Thyroid gland (tissue), 4 donors: ENCODE results near the gene AHRR. TPM values are rescaled to one million over a fixed set of nuclear protein-coding genes. Genes with fewer than 3 reads are reported as not detected.
A peak's percentile ranks its signal among the peaks of the same experiment; 100 is the strongest.

Experiments
- DNase-seq, 2 donors: peaks; one replicate each; pipeline ENCODE4 v3.0.0-alpha.2; 2019
- H3K27ac ChIP-seq, 3 donors: fragments of 200-600 bp; sonication (generic); 1 replicate in 2 of 3; 2 replicates in 1 of 3; pipeline ENCODE4 v1.5.1; 2016 to 2019; ENCODE audit warnings: mild to moderate bottlenecking in 1 of 3, moderate library complexity in 1 of 3
- H3K27me3 ChIP-seq: fragments of 200-600 bp; sonication (generic); one replicate; pipeline ENCODE4 v1.5.1; 2019
- H3K36me3 ChIP-seq, 2 donors: fragments of 200-600 bp; sonication (generic); one replicate each; pipeline ENCODE4 v1.5.1; 2016 to 2019
- H3K4me1 ChIP-seq, 2 donors: fragments of 200-600 bp; sonication (generic); one replicate each; pipeline ENCODE4 v1.5.1; 2017 to 2019
- H3K4me3 ChIP-seq, 3 donors: fragments of 200-600 bp; sonication (generic); replicated peaks in 1 of 3; 1 replicate in 2 of 3; 2 replicates in 1 of 3; pipeline ENCODE4 v1.5.1; 2016; ENCODE audit warnings: mild to moderate bottlenecking in 1 of 3
- H3K9me3 ChIP-seq: fragments of 200-600 bp; sonication (generic); one replicate; pipeline ENCODE4 v1.5.1; 2017
- POLR2A ChIP-seq, 2 donors: fragments of 450-650 bp; IDR thresholded peaks; one replicate each; pipeline ENCODE4 v1.6.1; 2017; ENCODE audit warnings: antibody characterized with exemption in 2 of 2, mild to moderate bottlenecking in 2 of 2, moderate library complexity in 1 of 2
- WGBS, 2 donors: methylation state at CpG; one replicate each; pipeline ENCODE4 v1.1.5; 2017; 5-methylcytosine and 5-hydroxymethylcytosine counted together
- intact Hi-C: fragments of 100-400 bp; cut with DNase I; formaldehyde crosslinking; loops from one replicate; pipeline ENCODE4 v1.15.1; 2023
- total RNA-seq, 4 donors: library from RNA; depleted of rRNA; stranded (reverse); fragments of >200 nt; gene quantifications; one replicate each; pipeline ENCODE4 v1.2.3, GENCODE V29; 2016
- TF ChIP-seq, protein P1 (sequence below), 6 experiments: fragments of 200-600 bp in 3 of 6; fragments of 450-650 bp in 3 of 6; sonication (generic) in 3 of 6; IDR thresholded peaks; one replicate each; pipeline ENCODE4 v1.5.1; 2016 to 2019; ENCODE audit warnings: antibody characterized with exemption in 6 of 6, mild to moderate bottlenecking in 2 of 6, inconsistent platforms in 1 of 6, moderate library complexity in 1 of 6

The AHRR gene
- total RNA-seq, 4 donors from 2014 or later = 0.88 to 2.1 (median 1.3) TPM

DNA sequence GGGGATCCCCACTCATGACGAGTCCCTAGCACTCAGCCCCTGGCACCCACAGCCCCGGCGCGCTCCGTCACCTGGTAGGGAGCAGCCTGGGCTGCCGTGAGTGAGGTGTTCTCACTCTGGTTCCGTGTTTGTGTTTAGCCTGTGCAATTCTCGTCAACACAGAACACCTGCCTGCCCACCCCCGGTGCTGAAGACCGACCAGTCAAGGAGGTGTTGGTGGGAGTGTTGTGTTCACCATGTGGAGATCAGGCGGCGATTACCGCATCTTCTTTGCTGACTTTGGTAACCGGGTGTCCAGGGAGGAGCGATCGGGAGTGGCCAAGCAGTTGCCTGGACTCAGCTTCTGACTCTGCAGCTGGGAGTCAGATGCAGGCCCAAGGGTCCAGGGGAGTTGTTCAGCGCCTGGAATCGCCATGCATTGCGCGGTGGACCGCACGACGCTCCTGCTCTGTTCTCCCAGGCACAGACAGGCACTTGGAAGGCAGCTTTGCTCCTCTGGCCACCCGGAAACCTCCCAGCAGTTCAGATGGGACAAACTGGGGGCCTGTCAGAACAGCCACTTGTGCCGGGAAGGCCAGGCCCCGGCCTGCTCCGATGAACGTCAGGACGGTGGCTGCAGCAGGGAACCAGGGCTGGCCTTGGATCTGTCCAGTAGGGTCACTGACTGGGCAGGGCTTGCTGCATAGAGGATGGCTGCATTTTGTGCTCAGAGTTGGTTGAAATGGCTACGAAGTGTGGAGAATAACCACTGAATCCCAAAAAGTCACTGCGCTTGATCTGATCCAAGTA, 149.6 kb downstream of the AHRR start:
- DNase-seq = peak; percentile 1 to 3
- Histone ChIP-seq H3K36me3 (peaks cover 5% of the 10 kb centered on the region in 2 donors), H3K27ac (no peak overlapping the region), H3K27me3 (peaks cover under 1% of the 10 kb centered on the region), H3K9me3 (no peaks in the 10 kb centered on the region), H3K4me3 (no peak overlapping the region), H3K4me1 (peaks cover 20 to 24% of the 10 kb centered on the region in 2 donors)
- 90 to 91% methylated on average over 31 of the region's 31 CpGs for WGBS, 2 donors
- no peak for TF ChIP-seq POLR2A (IDR thresholded peaks at IDR 0.05)
- TF ChIP-seq, protein P1, sequence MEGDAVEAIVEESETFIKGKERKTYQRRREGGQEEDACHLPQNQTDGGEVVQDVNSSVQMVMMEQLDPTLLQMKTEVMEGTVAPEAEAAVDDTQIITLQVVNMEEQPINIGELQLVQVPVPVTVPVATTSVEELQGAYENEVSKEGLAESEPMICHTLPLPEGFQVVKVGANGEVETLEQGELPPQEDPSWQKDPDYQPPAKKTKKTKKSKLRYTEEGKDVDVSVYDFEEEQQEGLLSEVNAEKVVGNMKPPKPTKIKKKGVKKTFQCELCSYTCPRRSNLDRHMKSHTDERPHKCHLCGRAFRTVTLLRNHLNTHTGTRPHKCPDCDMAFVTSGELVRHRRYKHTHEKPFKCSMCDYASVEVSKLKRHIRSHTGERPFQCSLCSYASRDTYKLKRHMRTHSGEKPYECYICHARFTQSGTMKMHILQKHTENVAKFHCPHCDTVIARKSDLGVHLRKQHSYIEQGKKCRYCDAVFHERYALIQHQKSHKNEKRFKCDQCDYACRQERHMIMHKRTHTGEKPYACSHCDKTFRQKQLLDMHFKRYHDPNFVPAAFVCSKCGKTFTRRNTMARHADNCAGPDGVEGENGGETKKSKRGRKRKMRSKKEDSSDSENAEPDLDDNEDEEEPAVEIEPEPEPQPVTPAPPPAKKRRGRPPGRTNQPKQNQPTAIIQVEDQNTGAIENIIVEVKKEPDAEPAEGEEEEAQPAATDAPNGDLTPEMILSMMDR (IDR thresholded peaks at IDR 0.05) = no peak
- intact Hi-C loops = no loop called here

DNA sequence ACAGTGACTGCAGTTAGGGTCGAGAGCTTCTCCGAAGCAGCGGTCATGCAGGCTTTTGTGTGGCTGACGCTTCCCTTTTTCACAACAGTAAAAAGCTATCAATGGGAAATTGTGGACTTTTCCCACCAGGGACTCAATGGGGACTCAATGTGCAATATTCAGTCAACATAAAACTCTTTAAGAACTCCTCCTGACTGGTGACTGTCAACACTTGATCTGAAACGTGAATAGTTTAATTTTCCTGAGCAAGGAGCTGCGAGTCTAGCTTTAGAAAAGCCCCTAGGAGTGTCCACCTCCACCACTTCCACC, 150.2 kb downstream of the AHRR start:
- Histone ChIP-seq H3K27me3 (peaks cover 6% of the 10 kb centered on the region), H3K4me3 (peak overlapping the region in 1 of 3 donors; percentile 49), H3K9me3 (no peaks in the 10 kb centered on the region), H3K36me3 (peaks cover 3 to 5% of the 10 kb centered on the region in 2 donors), H3K27ac (peak overlapping the region in 1 of 3 donors; percentile 78), H3K4me1 (peaks cover 20 to 24% of the 10 kb centered on the region in 2 donors)
- no peak for TF ChIP-seq POLR2A (IDR thresholded peaks at IDR 0.05)
- TF ChIP-seq, protein P1 (IDR thresholded peaks at IDR 0.05) = no peak
- intact Hi-C loops = no loop called here
- WGBS, 2 donors = 69 to 73% methylated on average over 6 of the region's 6 CpGs
- no peak for DNase-seq

DNA sequence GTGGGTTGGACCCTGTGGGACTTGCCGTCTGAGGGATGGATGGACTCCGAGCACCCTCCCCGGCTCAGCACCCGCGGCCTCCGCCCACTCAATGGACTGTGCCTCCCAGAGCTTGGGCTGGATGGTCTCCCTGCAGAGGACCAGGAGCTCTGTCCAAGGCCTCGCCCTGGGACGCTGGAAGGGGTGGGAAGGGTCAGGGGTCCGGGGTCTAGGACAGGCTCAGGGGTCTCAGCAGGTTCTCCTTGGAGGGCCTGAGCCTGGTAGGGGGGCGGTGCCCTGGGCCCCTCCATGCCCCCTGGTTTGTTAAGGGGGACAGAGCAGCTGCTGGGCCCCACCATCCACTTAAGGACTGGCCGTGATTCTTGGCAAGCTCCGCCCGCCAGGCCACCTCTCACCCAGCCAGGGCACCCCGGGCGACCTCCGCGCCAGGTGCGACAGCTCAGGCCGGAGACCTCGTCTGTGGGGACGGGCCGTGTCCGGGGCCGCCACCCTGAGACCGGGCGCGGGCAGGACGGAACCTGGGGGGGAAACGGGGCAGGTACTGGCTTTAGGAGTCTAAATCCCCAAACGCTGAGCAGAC, 150.7 kb downstream of the AHRR start:
- Histone ChIP-seq H3K9me3 (no peaks in the 10 kb centered on the region), H3K36me3 (peaks cover 0 to under 1% of the 10 kb centered on the region in 2 donors), H3K4me3 (peak overlapping the region; percentile 20 to 62 (median 49)), H3K27ac (peak overlapping the region; percentile 11 to 84 (median 78)), H3K4me1 (peaks cover 20 to 24% of the 10 kb centered on the region in 2 donors), H3K27me3 (peaks cover 6% of the 10 kb centered on the region)
- peak; percentile 42 to 51 for DNase-seq
- TF ChIP-seq, protein P1 (IDR thresholded peaks at IDR 0.05) = no peak
- TF ChIP-seq POLR2A (IDR thresholded peaks at IDR 0.05) = no peak
- intact Hi-C loops = no loop called here
- WGBS, 2 donors = 51% methylated on average over 9 of the region's 30 CpGs; no CpG with 5 or more reads in 1 of the 2 donors

DNA sequence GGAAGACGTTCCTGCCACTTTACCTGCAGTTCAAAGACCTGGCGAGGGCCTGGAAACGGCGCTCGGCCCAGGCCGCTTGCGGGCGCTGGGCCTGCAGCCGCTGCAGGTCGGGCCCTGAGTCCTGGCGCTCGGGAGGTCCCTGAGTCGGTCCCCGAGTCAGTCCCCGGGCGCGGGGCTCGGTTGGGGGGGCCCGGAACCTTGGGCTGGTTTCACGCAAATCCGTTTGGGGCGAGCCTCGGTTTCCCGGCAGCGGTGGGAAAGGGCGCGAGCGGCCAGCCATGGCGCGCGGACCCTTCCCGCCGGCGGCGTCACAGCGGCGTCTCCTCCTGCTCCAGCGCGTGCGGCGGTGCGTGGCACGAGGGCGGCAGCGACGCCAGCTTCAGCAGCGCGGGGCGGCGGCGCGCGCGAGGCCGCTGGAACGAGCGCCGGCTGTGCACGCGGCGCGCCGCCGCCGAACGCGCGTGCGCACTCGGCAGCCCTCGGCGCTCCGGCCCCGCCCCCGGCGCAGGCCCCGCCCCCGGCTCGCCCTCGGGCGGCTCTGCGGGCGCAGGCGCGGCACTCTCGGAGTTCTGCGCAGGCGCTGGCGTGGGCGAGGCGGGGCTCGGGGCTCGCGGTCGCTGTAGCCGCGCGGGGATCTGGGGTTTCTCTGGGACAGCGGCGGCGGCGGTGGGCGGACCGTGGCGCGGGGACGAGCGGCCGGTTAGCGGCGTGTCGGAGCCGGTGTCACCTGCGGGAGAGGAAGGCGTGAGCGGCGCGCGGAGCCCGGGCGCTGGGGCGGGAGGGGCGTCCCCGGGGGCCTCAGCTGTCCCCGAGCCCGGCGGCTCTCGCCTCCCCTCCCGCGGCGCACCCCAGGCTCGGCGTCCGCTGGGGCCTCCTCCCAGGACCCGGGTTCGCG, 151.4 kb downstream of the AHRR start:
- intact Hi-C loops = no loop called here

More for the DNA sequence above, 151.4 kb downstream of the AHRR start:
- TF ChIP-seq POLR2A (IDR thresholded peaks at IDR 0.05) = peak in 1 of 2 donors; percentile 80
- TF ChIP-seq, protein P1 (IDR thresholded peaks at IDR 0.05) = no peak
- Histone ChIP-seq H3K9me3 (no peaks in the 10 kb centered on the region), H3K4me3 (peak overlapping the region; percentile 39 to 93 (median 62)), H3K36me3 (no peaks in the 10 kb centered on the region), H3K27me3 (peaks cover 6% of the 10 kb centered on the region), H3K4me1 (peaks cover 20 to 24% of the 10 kb centered on the region in 2 donors), H3K27ac (peak overlapping the region; percentile 11 to 84 (median 78))
- WGBS, 2 donors = 0% methylated on average over 4 to 9 of the region's 137 CpGs
- peak; percentile 86 to 90 for DNase-seq
